GM19025 (cell line): Measurements from ENCODE around the gene UTP25.

Experiments
- ATAC-seq: cut with Tn5 transposase; IDR thresholded peaks from one replicate; pipeline ENCODE4 v1.9.1; 2021; ENCODE audit warnings: mild to moderate bottlenecking, low read depth, moderate library complexity; ENCODE audit not compliant: unreplicated experiment

The UTP25 gene

GRCh38 chr1:209837671-209838070, 9.9 kb downstream of the UTP25 start:
- ATAC-seq = no peak

GRCh38 chr1:209838537-209838936, 10.8 kb downstream of the UTP25 start:
- no peak for ATAC-seq

GRCh38 chr1:209839875-209840546, 12.2 kb downstream of the UTP25 start:
- no peak for ATAC-seq

DNA sequence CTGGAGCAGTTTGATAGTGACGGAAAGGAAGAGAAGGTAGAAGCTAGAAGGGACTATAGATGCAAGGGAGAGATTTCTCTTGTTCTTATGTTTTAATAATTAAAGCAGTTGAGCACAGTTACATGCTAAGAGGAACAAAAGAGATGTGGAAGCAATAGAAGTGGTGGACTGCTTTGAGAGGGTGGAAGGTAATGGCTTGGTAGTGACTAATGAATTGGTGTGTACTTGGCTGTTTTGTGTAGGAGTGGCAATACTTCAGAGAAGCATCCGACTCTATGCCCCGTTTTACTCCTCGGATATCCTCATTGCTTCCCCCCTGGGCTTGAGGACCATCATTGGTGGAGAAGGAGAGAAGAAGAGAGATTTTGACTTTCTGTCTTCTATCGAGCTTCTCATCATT, 12.8 kb downstream of the UTP25 start:
- ATAC-seq = no peak

DNA sequence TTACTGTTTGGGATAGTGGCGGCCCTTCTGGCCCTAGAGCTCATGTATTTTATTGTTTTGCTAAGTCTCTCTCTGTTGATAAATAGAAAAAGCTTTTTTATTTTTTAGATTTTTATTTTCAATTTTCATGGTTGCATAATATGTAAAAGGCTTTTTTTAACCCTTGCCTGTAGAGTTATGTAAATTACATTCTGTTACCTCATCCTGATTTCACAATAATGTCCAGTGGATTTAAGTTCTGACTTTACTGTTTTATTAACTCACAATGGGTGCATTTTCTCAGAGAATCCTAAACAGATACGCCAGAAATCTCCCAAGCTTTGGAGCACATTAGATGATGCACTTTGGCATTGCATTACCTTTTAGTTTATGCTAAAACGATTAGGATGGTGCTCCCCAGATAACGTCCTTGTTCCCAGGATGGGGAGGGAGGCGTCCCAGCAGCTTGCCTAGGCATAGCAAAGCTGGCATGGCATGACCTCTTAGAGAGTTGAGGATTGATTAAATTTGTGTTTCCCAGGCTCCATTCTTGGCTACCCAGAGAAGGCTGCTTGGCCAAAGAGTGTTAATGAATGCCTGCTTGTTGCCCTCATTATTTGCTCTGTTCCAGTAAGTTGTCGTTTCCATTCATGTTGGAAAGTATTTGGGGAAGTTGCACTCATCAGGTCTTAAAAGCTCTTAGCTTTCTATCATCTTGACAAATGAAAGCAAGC, 17.1 kb downstream of the UTP25 start:
- ATAC-seq = no peak

- no peak for ATAC-seq
Measured at GRCh38 chr1:209845408-209845725, 17.6 kb downstream of the UTP25 start.

- no peak for ATAC-seq
Measured at GRCh38 chr1:209849388-209849787, 21.6 kb downstream of the UTP25 start.

DNA sequence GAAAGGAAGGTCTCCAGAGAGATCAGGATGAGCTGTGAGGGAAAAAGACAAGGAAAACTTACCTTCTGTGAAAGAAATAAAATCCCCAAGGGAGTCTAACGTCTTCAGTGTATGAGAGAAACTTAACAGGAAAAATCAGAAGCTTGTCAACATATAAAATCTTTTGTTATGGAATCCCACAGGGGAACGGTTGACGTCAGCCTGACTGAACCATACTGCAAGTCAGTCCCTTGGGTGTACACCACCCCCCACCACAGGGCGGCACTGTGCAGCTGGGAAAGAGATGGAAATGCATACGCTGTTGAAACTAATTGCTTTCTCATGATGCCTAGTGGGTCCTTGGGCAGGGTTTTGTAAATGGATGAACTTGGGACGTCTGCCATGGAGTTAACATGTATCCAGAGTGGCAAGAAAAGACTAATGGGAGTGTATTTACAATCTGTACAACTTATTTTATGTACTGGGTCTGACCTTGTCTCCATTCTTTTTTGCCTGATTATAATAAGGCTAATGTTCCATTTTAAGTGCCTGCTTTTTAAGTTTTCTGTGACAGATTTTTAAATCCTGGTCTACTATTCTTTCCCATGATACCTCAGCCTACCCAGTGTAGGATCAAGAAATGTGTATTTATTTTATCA, 22.7 kb downstream of the UTP25 start:
- peak; percentile 48 for ATAC-seq

DNA sequence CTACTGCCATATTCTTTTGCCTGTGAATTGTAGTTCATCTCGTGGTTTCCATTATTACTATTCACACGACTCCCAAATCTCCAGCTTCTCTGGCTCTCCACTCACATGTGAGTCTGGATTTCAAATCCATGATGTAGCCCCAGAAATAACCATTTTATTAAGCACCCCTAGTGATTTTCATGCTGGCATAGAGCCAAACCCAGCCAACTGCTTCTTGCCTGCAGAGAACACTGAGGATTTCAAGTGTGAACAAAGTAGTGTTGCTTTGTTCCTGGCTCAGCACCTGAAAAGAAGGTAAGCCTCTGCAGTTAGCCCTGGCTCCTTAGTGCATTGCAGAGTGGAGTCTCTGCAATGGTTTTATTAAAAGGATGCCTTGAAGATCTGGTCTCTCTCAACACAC, 25.9 kb downstream of the UTP25 start:
- ATAC-seq = no peak

DNA sequence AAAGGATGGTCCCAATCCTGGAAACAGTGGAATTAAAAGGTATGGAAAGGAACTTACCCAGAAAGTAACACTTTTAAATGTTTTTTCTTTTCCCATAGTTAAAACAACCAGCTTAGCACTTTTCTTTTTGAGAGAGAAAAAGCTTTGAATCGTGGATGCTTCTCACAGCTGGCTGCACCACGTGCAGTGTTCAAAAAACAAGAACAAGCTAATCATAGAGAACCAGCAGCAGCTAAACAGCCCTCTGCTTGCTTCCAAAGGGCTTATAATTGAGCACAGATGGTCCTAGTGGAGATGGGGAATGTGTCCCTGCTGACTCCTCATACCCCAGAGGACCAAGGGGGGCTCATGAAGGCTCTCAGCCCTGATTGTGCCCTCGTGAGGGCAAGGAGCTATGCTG, 26.4 kb downstream of the UTP25 start:
- ATAC-seq = no peak

GRCh38 chr1:209855006-209855405, 27.2 kb downstream of the UTP25 start:
- ATAC-seq = no peak

GRCh38 chr1:209855623-209856022, 27.9 kb downstream of the UTP25 start:
- ATAC-seq = no peak

DNA sequence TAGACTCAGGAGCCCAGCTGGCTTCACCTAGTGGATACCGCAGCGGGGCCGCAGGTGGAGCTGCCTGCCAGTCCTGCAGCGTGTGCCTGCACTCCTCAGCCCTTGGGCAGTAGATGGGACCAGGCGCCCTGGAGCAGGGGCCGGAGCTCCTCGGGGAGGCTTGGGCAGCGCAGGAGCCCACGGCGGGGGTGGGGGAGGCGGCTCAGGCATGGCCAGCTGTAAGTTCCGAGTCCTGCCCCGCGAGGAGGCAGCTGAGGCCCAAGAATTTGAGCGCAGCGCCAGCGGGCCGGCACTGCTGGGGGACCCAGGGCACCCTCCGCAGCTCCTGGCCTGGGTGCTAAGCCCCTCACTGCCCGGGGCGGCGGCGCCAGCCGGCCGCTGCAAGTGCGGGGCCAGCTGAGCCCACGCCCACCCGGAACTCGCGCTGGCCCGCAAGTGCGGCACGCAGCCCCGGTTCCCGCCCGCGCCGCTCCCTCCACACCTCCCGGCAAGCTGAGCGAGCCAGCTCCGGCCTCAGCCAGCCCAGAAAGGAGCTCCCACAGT, 30.9 kb downstream of the UTP25 start:
- ATAC-seq = no peak

GRCh38 chr1:209860293-209860881, 32.6 kb downstream of the UTP25 start:
- peak; percentile 88 for ATAC-seq

DNA sequence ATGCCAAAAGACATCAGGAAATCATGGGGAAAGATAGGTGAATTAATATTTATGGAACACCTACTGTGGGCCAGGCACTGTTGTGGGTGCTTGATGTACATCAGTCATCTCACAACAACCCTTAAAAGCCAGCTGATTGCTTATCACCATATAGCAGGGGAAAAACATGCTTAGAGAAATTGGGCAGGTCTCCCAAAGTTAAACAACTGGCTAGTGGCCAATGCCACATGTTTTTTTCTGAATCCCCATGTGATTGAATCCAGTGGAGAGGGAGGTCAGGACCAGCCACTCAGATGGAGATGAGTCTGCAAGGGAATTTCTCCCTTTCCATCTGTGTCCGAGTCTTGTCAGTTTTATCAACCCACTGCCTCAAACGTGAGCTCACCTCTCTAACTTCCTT, 33.5 kb downstream of the UTP25 start:
- ATAC-seq = no peak

GRCh38 chr1:209862391-209863356, 34.9 kb downstream of the UTP25 start:
- no peak for ATAC-seq

- ATAC-seq = no peak
Measured at GRCh38 chr1:209863766-209864485, 36.2 kb downstream of the UTP25 start.

- no peak for ATAC-seq
Measured at GRCh38 chr1:209866201-209866600, 38.4 kb downstream of the UTP25 start.

DNA sequence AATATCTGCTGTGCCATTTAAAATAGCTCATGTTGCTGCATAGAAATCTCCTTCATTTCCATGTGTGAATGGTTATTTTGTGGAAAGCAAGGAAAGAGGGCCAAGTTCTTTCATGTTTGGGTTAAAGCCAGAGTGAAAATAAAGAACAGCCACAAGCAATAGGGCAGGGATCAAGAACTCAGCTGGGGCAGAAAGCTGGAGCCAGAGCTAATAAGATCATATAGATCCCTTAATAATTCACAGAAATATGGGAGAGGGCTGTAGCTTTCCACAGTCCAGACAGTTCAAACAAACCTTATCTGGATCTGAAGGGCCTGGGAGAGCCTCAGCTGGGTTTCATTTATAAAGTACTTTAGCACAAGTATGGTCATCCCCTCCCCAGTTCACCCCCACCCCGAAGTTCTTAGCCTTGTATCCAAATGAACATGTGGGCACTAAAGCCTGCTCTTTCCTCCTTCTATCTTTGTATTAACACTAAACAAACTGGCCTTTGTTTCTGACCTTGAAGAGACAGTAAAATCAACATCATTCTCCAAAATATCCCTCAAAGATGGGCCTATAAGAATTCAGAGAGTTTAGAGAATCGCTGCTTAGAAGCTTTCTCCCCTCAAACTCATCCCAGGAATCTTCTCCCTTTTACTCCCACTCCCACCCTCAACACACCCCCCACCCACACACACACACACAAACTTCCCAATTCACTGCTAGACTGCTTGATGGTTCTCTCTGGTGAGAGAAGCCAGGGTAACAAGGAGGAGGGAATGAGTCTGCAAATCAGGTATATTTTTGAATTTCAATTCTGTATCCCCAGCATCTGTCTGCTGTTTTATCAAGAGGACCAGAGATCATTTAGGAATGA, 41.7 kb downstream of the UTP25 start:
- no peak for ATAC-seq
